ENCODE data around the gene ELOVL6.
"Not testable (repeated sequence)": the region's sequence is repeated elsewhere in the genome, so short reads cannot be mapped to it uniquely, and the experiment has no call there.

ELOVL6 gene

DNA sequence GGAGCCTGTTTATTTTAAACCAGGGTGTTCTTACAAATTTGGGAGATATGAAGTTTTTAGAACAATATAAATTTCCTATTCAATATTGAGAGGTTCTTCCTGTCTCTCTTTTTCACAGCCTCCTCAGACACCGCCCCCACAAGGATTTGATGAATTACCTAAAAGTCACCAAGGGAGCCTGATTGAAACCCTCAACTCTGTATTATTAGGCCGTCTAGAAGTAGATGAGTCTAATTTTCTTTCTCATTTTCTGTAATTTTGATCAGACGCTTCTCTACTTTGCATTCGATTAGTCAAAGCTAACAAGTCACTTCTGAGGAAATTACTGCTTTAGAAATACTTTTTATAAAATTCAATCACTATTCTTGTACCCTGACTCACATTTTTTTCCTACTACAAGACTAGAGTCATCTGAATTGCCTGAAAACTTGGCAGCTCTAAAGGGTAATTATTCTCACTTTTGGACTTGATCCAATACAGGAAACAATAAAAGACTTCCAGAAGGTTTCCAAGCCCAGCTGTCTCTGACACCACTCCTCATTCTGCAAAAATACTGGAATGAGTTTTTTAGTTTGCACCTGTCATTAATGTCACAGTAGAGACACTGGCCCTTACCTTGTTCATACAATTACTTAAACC is 111.2 kb downstream of the ELOVL6 start:
- DNase-seq (ENCODE audit: low read depth, low spot score) = peak; percentile 8
- peak overlapping the region; percentile 94 for H3K27ac ChIP-seq

DNA sequence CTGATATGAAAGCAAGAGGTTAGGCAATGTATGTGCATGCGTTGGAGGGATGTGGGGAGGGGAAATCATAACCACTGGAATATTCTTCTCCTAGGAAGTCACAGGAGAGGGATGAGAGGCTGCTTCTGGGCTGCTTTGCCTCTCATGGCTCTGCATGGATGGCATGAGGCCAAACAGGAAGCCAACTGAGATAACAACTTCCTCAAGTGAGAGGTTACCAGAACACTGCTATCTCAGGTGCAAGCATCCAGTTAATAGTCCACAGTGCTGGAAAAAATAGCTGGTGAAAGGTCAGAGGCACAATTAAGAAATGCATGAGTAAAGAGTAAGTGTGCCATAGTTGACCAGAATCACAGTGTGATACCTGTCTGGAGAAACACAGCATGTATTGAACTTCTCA is 113.3 kb downstream of the ELOVL6 start:
- no peak for DNase-seq (ENCODE audit: low read depth, low spot score)

DNA sequence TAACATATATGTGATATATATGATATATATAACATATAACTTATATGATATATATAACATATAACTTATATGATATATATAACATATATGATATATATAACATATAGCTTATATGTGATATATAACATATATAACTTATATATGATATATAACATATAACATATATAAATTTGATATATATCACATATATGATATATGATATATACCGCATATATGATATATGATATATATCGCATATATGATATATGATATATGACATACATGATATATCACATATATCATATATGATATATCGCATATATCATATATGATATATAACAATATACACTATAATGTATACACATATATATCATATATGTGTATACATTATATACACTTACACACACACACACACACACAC is 114.3 kb downstream of the ELOVL6 start:
- no peak for DNase-seq (ENCODE audit: low read depth, low spot score)
- no peak overlapping the region for H3K27ac ChIP-seq

More for the DNA sequence above, 113.3 kb downstream of the ELOVL6 start:
- H3K27ac ChIP-seq = no peak overlapping the region

DNA sequence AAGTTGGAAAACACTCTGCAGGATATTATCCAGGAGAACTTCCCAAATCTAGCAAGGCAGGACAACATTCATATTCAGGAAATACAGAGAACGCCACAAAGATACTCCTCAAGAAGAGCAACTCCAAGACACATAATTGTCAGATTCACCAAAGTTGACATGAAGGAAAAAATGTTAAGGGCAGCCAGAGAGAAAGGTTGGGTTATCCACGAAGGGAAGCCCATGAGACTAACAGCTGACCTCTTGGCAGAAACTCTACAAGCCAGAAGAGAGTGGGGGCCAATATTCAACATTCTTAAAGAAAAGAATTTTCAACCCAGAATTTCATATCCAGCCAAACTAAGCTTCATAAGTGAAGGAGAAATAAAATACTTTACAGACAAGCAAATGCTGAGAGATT is 120.3 kb downstream of the ELOVL6 start:
- not testable (repeated sequence) for H3K27ac ChIP-seq; DNase-seq (ENCODE audit: low read depth, low spot score)

- DNase-seq (ENCODE audit: low read depth, low spot score); H3K27ac ChIP-seq: not testable (repeated sequence)
Measured at GRCh38 chr4:110076828-110077227, 121.6 kb downstream of the ELOVL6 start.

DNA sequence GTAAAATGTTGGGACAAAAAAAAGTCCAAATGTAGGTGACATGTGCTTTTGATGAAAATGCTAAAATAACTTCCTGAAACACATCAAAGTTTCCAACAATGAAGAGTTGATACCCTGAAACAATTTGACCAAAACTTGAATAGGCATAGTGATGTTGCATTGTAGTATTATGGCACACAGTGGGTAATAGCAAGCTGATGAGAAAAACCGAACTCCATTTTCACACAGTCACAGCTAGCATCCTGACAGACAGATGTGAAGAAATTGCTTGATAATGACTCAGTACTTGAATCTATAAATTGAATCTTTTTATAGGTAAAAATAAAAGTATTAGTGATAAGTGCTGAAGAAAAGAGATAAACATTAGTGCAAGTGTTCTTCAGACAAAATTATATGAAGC is 122.5 kb downstream of the ELOVL6 start:
- H3K27ac ChIP-seq = no peak overlapping the region
- no peak for DNase-seq (ENCODE audit: low read depth, low spot score)

GRCh38 chr4:110075083-110075738 is 123.2 kb downstream of the ELOVL6 start:
- H3K27ac ChIP-seq = no peak overlapping the region
- DNase-seq (ENCODE audit: low read depth, low spot score) = no peak

GRCh38 chr4:110074570-110074969 is 123.8 kb downstream of the ELOVL6 start:
- H3K27ac ChIP-seq = no peak overlapping the region
- DNase-seq (ENCODE audit: low read depth, low spot score) = no peak

DNA sequence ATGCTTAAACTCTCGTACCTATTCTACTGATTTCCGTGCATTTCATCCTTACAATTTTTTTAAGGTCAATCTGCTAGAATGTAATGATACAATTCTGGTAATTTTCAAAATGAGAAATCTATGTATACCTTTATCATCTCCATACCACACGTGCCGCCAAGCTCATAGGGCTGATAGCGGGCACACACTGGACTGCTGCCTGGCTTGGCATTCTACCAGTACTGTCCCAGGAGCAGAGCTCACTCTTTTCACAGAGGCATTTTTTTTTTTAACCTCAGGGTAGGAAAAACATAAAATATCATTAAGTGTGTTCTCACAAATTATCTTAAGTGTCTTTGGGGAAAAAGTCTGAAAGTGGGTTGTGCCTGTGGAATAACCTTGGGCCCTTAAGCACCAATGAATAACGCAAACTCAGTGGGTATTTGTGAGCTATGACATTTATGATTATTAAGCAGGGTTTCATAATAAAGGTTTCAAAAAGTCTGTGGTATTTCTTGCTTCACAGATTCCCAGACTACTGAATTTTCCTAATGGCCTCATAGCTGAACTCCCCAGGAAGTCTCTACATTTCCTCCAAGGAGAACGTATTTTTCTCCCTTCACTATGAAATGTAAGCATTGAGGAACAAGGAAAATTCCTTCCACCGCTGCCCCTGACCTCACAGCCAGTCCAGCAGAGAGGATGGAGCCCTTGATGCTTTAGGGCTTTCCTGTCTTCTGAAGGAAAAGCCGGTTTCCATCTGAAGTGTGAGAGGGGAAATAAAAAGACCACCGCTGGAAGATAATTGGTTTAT is 125.2 kb downstream of the ELOVL6 start:
- H3K27ac ChIP-seq = no peak overlapping the region
- no peak for DNase-seq (ENCODE audit: low read depth, low spot score)

- DNase-seq (ENCODE audit: low read depth, low spot score) = no peak
- no peak overlapping the region for H3K27ac ChIP-seq
Measured at GRCh38 chr4:110071466-110071865, 126.9 kb downstream of the ELOVL6 start.

DNA sequence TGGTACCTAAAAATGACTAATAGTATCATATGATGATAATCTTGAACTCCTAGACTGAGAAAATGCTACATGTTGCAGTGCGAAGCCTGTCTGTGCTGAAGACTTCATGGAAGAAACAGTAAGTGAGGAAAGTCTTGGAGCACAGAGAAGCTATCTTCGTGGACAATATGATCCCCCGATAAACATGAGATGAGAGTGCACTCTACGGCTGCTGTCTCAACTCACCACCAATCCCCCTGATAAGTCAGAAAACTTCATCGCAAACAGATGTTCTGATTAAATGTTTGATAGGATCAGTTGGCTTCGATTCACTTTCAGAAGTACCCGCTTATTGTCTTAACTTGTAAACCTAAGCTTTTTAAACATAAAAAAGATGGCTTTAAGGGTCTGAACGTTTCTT is 130.2 kb downstream of the ELOVL6 start:
- no peak for DNase-seq (ENCODE audit: low read depth, low spot score)
- H3K27ac ChIP-seq = no peak overlapping the region

- H3K27ac ChIP-seq = no peak overlapping the region
- DNase-seq (ENCODE audit: low read depth, low spot score) = no peak
Measured at GRCh38 chr4:110064934-110065333, 133.5 kb downstream of the ELOVL6 start.

GRCh38 chr4:110064295-110064694 is 134.1 kb downstream of the ELOVL6 start:
- DNase-seq (ENCODE audit: low read depth, low spot score) = no peak
- H3K27ac ChIP-seq = no peak overlapping the region

DNA sequence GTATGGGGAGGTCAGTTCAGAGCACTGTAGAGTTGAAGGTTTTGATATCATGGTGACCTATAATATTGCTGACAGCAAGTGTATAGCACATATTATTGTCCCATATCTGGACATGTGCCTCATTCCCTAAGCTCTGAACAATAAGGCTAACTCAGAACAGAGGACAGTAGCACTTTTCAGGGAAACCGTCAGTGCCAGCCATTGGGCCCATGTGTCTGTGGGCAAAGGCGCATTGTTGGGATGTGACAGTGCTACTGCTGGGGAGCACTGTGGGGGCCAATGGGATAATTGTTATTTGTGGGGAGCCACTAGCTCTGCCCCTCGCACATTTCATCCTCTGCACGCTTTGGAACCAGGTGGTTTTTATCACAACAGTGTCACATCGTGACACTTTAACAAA is 136.2 kb downstream of the ELOVL6 start:
- DNase-seq (ENCODE audit: low read depth, low spot score) = no peak
- no peak overlapping the region for H3K27ac ChIP-seq

DNA sequence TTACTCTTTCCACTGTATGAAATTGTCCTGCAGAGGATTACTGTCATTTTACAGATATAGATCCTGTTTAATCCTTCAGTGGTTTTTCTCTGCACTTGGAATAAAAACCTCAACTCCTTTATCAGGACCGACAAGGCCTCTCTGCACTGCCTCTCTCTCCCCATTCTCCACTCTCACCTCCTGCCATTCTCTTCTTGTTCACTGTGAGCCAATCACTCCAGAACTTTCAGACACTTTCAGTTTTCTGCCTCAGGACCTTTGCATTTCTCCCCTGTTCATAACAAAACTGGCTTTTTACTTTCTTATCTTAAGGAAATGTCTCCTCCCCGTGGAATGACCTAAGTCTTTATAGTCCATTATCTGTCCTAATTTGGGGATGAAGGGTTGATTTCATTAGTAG is 137.3 kb downstream of the ELOVL6 start:
- H3K27ac ChIP-seq = no peak overlapping the region
- DNase-seq (ENCODE audit: low read depth, low spot score) = no peak

GRCh38 chr4:110059556-110060191 is 138.7 kb downstream of the ELOVL6 start:
- peak overlapping the region; percentile 25 for H3K27ac ChIP-seq
- DNase-seq (ENCODE audit: low read depth, low spot score) = no peak

- peak overlapping the region; percentile 25 for H3K27ac ChIP-seq
- no peak for DNase-seq (ENCODE audit: low read depth, low spot score)
Measured at GRCh38 chr4:110058677-110059076, 139.7 kb downstream of the ELOVL6 start.

DNA sequence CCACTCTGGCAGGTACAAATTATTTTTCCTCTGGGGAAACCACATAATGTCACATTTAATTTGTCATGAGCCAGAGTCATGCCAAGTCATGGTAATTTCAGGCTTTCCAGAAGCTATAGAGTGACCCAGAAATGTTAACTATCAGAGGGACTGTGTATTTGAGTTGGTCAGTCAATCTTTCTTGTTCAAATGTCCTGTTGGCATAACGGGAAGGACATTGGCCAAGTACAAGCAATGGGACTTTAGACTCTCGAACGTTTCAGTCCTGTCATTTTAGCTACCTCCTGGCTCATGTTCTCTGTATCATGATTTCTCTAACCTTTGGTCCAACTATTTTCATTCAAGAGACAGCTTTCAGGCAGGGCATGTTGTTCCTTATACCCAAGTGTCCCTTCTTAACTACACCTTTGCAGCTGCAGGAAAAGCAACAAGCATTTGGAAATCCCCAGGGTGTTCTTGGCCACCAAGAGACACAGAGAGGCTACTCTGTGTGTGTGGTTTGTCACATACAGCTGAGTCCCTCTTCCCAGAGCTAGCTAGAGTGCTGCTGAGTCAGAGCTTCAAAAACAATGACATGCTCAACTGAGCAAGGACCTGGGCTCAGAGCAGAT is 143.2 kb downstream of the ELOVL6 start:
- no peak overlapping the region for H3K27ac ChIP-seq
- DNase-seq (ENCODE audit: low read depth, low spot score) = no peak

DNA sequence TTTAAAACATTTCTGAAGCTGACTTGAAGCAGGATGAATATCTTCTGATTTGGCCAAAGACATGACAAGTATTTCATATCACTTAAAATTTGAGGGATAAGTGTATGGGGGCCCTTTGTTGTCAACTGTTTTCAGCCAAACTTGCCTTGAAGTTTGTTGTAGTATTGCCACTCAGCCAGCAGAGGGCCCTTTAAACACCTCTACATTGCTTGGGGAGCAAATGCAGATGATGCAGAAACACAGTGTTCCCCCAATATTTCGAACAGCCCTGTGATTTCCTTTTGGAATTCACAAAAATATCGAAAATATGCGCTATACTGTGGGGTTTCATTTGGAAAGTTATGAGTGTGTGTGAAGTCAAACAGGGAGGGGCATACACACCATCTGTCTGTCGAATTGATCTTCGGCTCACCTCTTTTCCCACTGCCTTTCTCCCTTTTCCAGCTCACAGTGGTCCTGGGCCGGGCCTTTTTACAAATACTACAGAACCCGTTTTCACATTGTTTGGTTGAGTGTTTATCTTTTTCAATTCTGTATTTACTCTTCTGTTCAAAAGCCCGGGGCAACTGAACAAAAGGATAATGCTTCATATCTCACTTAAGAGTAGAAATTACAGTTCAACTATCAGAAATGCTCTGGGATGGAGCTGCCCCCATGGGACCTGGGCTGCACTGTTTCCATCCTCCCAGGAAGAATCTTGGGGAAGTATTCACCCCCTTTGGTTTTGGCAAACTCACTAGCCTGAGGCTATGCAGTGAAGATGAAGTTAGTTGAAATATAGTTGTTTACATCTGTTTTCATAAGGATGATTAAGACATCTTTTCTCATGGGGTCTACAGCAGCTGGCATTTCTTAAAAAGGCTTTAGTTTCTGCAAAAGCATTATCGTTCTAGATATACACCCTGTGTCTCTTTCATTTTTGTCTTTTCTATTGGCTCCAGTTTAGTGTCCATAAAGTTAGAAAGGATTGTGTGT is 148.2 kb downstream of the ELOVL6 start:
- DNase-seq (ENCODE audit: low read depth, low spot score) = no peak
- H3K27ac ChIP-seq = no peak overlapping the region
